ENCODE results near the gene SENP1.

GRCh38 chr12:48016373-48017020, 89.4 kb downstream of the SENP1 start:
- TF ChIP-seq CTCF (IDR thresholded peaks at IDR 0.05) (no peak), POLR2A (IDR thresholded peaks at IDR 0.05) (no peak), POLR2AphosphoS5 (IDR thresholded peaks at IDR 0.05) (no peak)

All from prostate gland (tissue), 2 donors.